Small intestine (tissue), 7 donors: Measurements from ENCODE around the gene CCDC183. TPM values are rescaled to one million over a fixed set of nuclear protein-coding genes. Genes with fewer than 3 reads are reported as not detected.

Source experiments
- DNase-seq, 2 donors: peaks; one replicate each; pipeline versions ENCODE4 v3.0.0 to v3.0.0-alpha.2; 2013
- FAIRE-seq: peaks from 2 replicates; lab custom pipeline; 2012; peaks lifted over from hg19 to GRCh38; lab: Jason Lieb, UNC
- H3K27ac ChIP-seq, 3 donors: one replicate each; pipeline ENCODE4 v1.5.1; 2013; ENCODE audit warnings: low read length in 2 of 3, mild to moderate bottlenecking in 2 of 3, control low read depth in 1 of 3, inconsistent platforms in 1 of 3, low read depth in 1 of 3, moderate library complexity in 1 of 3
- H3K27me3 ChIP-seq, 3 donors: one replicate each; pipeline ENCODE4 v1.6.1; 2013; ENCODE audit warnings: low read length in 3 of 3, inconsistent platforms in 1 of 3; ENCODE audit not compliant: control insufficient read depth in 3 of 3, insufficient read depth in 3 of 3
- H3K36me3 ChIP-seq, 3 donors: one replicate each; pipeline ENCODE4 v1.6.1; 2013; ENCODE audit warnings: low read length in 3 of 3, inconsistent platforms in 1 of 3, low read depth in 1 of 3, mild to moderate bottlenecking in 1 of 3, moderate library complexity in 1 of 3; ENCODE audit not compliant: control insufficient read depth in 3 of 3, insufficient read depth in 2 of 3
- H3K4me1 ChIP-seq, 3 donors: one replicate each; pipeline ENCODE4 v1.6.1; 2013; ENCODE audit warnings: low read length in 2 of 3, inconsistent platforms in 1 of 3, low read depth in 1 of 3, mild to moderate bottlenecking in 1 of 3, moderate library complexity in 1 of 3; ENCODE audit not compliant: control insufficient read depth in 3 of 3, insufficient read depth in 2 of 3
- H3K4me3 ChIP-seq, 3 donors: one replicate each; pipeline ENCODE4 v1.5.1; 2013; ENCODE audit warnings: low read length in 3 of 3, control low read depth in 1 of 3, inconsistent platforms in 1 of 3, low read depth in 1 of 3, mild to moderate bottlenecking in 1 of 3, moderate library complexity in 1 of 3
- H3K9me3 ChIP-seq, 2 donors: one replicate each; pipeline ENCODE4 v1.6.1; 2013; ENCODE audit warnings: low read depth in 1 of 2, low read length in 1 of 2; ENCODE audit not compliant: control insufficient read depth in 2 of 2, insufficient read depth in 1 of 2
- WGBS, 3 donors: extraction: QIAGEN DNeasy Blood & Tissue Kit; methylation state at CpG; one replicate each; pipeline ENCODE4 v1.1.7; 2013; 5-methylcytosine and 5-hydroxymethylcytosine counted together
- polyA plus RNA-seq, 4 donors: library from polyadenylated mRNA; stranded (reverse) in 3 of 4; unstranded in 1 of 4; fragments of 200-250 nt in 3 of 4; fragments of 120-200 nt in 1 of 4; gene quantifications; one replicate each; pipeline versions ENCODE4 v1.2.1 to v1.2.3, GENCODE V29; 2013
- donor health status: healthy with polysubstance abuse.
- donor health status: control.
- donor health status: control.
- donor health status: Bipolar disorder and iron deficiency.
- donor health status: healthy.

CCDC183 gene
- polyA plus RNA-seq, 4 donors = 0.40 to 37.9 (median 2.1) TPM

DNA sequence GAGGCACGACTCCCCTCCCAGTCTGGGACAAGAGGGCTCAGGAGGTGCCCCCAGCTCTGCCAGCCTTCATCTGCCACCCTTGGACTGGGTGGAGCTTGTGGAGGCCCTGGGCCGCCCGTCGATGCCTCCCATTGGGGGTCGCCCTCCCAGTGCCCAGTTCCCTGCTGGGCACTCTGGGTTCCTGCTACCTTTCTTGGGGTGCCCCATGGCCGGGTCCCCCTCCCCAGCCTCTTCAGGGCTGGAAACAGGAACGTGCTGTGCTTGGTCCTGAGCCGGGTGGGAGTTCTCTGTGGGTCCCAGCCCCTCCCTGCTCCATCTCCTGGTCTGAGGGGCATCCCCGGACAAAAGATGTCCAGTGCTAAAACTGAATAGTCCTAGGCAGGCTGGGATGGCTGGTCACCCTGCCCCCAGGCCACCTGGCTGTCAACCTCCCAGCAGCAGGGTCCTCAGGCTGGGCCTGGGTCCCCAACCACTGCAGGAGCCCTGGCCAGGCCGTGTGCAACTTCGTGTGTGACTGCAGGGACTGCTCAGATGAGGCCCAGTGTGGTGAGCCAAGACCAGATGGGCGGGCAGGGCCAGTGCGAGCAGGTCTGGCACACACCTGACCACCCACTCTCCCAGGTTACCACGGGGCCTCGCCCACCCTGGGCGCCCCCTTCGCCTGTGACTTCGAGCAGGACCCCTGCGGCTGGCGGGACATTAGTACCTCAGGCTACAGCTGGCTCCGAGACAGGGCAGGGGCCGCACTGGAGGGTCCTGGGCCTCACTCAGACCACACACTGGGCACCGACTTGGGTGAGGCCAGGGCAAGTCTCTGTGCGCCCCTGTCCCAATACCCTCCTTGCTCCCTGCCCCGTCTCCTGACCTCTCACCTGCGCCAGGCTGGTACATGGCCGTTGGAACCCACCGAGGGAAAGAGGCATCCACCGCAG, 56.8 kb downstream of the CCDC183 start:
- Histone ChIP-seq H3K9me3 (no peaks in the 10 kb centered on the region), H3K4me3 (peak overlapping the region in 1 of 3 donors; percentile 43), H3K4me1 (peaks cover 0 to 74% (median 2%) of the 10 kb centered on the region in 3 donors), H3K27ac (peak overlapping the region in 1 of 3 donors; percentile 90), H3K27me3 (peaks cover 0 to 2% (median 0%) of the 10 kb centered on the region in 3 donors), H3K36me3 (peaks cover 0 to 86% (median 0%) of the 10 kb centered on the region in 3 donors)
- FAIRE-seq (no peak), DNase-seq (peak in 1 of 2 donors; percentile 41)
- 68 to 80% (median 71%) methylated on average over 24 to 29 of the region's 29 CpGs for WGBS, 3 donors

- no peaks in the 10 kb centered on the region for H3K9me3 ChIP-seq
- no peak for DNase-seq
- FAIRE-seq = no peak
- WGBS, 3 donors = 78 to 82% (median 82%) methylated on average over 18 of the region's 18 CpGs
- peak overlapping the region in 1 of 3 donors; percentile 90 for H3K27ac ChIP-seq
- H3K4me3 ChIP-seq = peak overlapping the region in 1 of 3 donors; percentile 43
- no peaks in the 10 kb centered on the region for H3K27me3 ChIP-seq
- peaks cover 0 to 80% (median 7%) of the 10 kb centered on the region in 3 donors for H3K4me1 ChIP-seq
- H3K36me3 ChIP-seq = peaks cover 0 to 90% (median 0%) of the 10 kb centered on the region in 3 donors
Measured at GRCh38 chr9:136853596-136854112, 57.5 kb downstream of the CCDC183 start.

DNA sequence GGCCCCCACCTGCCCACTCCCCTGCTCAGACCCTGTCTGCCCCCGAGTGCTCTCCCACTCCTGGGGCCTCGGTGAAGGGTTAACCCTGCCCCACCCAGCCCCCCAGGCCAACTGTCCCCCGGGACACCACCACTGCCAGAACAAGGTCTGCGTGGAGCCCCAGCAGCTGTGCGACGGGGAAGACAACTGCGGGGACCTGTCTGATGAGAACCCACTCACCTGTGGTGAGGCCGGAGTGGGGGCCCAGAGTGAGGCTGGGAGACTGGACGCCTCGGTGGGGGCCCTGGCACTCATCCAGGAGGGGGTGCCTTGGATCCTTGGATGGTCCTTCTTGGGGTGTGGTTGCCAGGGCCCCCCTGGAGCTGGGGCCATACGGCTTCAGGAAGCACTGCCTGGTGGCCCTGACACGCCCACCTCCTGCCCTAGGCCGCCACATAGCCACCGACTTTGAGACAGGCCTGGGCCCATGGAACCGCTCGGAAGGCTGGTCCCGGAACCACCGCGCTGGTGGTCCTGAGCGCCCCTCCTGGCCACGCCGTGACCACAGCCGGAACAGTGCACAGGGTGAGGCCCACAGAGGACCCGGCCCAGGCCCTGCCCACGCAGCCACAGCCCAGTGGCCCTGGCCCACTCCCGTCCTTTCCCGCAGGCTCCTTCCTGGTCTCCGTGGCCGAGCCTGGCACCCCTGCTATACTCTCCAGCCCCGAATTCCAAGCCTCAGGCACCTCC, 58.1 kb downstream of the CCDC183 start:
- peaks cover 0 to 97% (median 0%) of the 10 kb centered on the region in 3 donors for H3K36me3 ChIP-seq
- peak overlapping the region in 1 of 3 donors; percentile 43 for H3K4me3 ChIP-seq
- H3K27ac ChIP-seq = peak overlapping the region in 1 of 3 donors; percentile 90
- WGBS, 3 donors = 50 to 63% (median 60%) methylated on average over 26 to 30 of the region's 30 CpGs
- H3K9me3 ChIP-seq = no peaks in the 10 kb centered on the region
- peak in 1 of 2 donors; percentile 63 for DNase-seq
- H3K4me1 ChIP-seq = peaks cover 0 to 86% (median 8%) of the 10 kb centered on the region in 3 donors
- FAIRE-seq = no peak
- H3K27me3 ChIP-seq = no peaks in the 10 kb centered on the region

GRCh38 chr9:136854842-136855460, 58.8 kb downstream of the CCDC183 start:
- peaks cover 0 to 92% (median 8%) of the 10 kb centered on the region in 3 donors for H3K4me1 ChIP-seq
- FAIRE-seq (no peak), DNase-seq (peak in 1 of 2 donors; percentile 44)
- no peaks in the 10 kb centered on the region for H3K9me3 ChIP-seq
- peaks cover 0 to 100% (median 0%) of the 10 kb centered on the region in 3 donors for H3K36me3 ChIP-seq
- peak overlapping the region in 1 of 3 donors; percentile 43 for H3K4me3 ChIP-seq
- WGBS, 3 donors = 71 to 80% (median 73%) methylated on average over 21 to 23 of the region's 23 CpGs
- H3K27ac ChIP-seq = peak overlapping the region in 1 of 3 donors; percentile 90
- H3K27me3 ChIP-seq = no peaks in the 10 kb centered on the region

GRCh38 chr9:136855461-136856078, 59.4 kb downstream of the CCDC183 start:
- Histone ChIP-seq H3K4me1 (peaks cover 0 to 92% (median 6%) of the 10 kb centered on the region in 3 donors), H3K27ac (peak overlapping the region in 1 of 3 donors; percentile 90), H3K4me3 (peak overlapping the region in 1 of 3 donors; percentile 43), H3K9me3 (no peaks in the 10 kb centered on the region), H3K36me3 (peaks cover 0 to 100% (median 0%) of the 10 kb centered on the region in 3 donors), H3K27me3 (no peaks in the 10 kb centered on the region)
- FAIRE-seq (no peak), DNase-seq (peak in 1 of 2 donors; percentile 5)
- 78 to 80% (median 78%) methylated on average over 25 to 26 of the region's 26 CpGs for WGBS, 3 donors

DNA sequence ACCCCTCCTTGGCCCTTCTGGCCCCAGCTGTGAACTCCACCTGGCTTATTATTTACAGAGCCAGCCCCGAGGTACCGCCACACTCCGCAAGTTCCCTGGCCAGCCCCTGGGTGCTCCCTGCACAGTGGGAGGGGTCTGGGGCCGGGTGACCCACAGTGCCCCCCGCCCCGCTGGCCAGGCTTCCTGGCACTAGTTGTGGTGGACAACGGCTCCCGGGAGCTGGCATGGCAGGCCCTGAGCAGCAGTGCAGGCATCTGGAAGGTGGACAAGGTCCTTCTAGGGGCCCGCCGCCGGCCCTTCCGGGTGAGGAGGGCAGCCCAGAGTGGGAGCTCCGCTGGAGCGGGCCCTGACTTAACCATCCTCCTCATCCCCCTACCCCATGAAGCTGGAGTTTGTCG, 59.9 kb downstream of the CCDC183 start:
- WGBS, 3 donors = 60 to 67% (median 61%) methylated on average over 15 of the region's 15 CpGs
- peak overlapping the region in 1 of 3 donors; percentile 43 for H3K4me3 ChIP-seq

GRCh38 chr9:136856541-136857141, 60.5 kb downstream of the CCDC183 start:
- DNase-seq (peak in 1 of 2 donors; percentile 32), FAIRE-seq (no peak)
- 65 to 76% (median 68%) methylated on average over 14 of the region's 14 CpGs for WGBS, 3 donors
- Histone ChIP-seq H3K27ac (peak overlapping the region in 1 of 3 donors; percentile 90), H3K4me1 (peaks cover 0 to 92% (median 12%) of the 10 kb centered on the region in 3 donors), H3K36me3 (peaks cover 0 to 100% (median 3%) of the 10 kb centered on the region in 3 donors), H3K4me3 (peak overlapping the region in 1 of 3 donors; percentile 43), H3K9me3 (no peaks in the 10 kb centered on the region), H3K27me3 (no peaks in the 10 kb centered on the region)

More for the DNA sequence above, 59.9 kb downstream of the CCDC183 start:
- DNase-seq = peak in 1 of 2 donors; percentile 32
- H3K4me1 ChIP-seq = peaks cover 0 to 92% (median 10%) of the 10 kb centered on the region in 3 donors
- FAIRE-seq = no peak
- peak overlapping the region in 1 of 3 donors; percentile 90 for H3K27ac ChIP-seq
- H3K9me3 ChIP-seq = no peaks in the 10 kb centered on the region
- H3K36me3 ChIP-seq = peaks cover 0 to 100% (median 3%) of the 10 kb centered on the region in 3 donors
- H3K27me3 ChIP-seq = no peaks in the 10 kb centered on the region
